HepG2 (cell line): ENCODE results near the gene ARMC2.

Experiments
- BRCA1 ChIP-seq: sonication (generic); formaldehyde crosslinking; IDR thresholded peaks from 2 replicates; pipeline ENCODE4 v1.4.0; 2020; ENCODE audit warnings: missing genetic modification reagents
- KDM2A ChIP-seq: sonication (generic); formaldehyde crosslinking; IDR thresholded peaks from 2 replicates; pipeline ENCODE4 v1.4.0; 2020; ENCODE audit warnings: low read depth, missing genetic modification reagents, borderline replicate concordance
- NR2F1 ChIP-seq, 2 experiments: fragments of 450-650 bp in 1 of 2; formaldehyde crosslinking in 1 of 2; IDR thresholded peaks; 2 replicates each; pipeline versions ENCODE4 v1.5.0 to v1.6.1; 2016 to 2020; ENCODE audit warnings: mild to moderate bottlenecking in 1 of 2, missing compliant biosample characterization in 1 of 2, missing genetic modification reagents in 1 of 2, moderate library complexity in 1 of 2
- RAD51 ChIP-seq: fragments of 450-650 bp; IDR thresholded peaks from 2 replicates; pipeline ENCODE4 v1.6.1; 2016; ENCODE audit warnings: borderline replicate concordance
- SMC3 ChIP-seq: IDR thresholded peaks from 2 replicates; pipeline ENCODE4 v1.6.1; 2011; ENCODE audit warnings: low read length, improper control_type of control experiment
- SRSF4 ChIP-seq: fragments of 200-400 bp; formaldehyde crosslinking; IDR thresholded peaks from one replicate; pipeline ENCODE4 v1.6.1; 2018; ENCODE audit warnings: mild to moderate bottlenecking, low read depth, low read length, moderate library complexity; ENCODE audit not compliant: poor library complexity, severe bottlenecking
- TBP ChIP-seq: sonication (generic); formaldehyde crosslinking; IDR thresholded peaks from 2 replicates; pipeline ENCODE4 v1.5.0; 2020; ENCODE audit warnings: missing genetic modification reagents
- ZFP1 ChIP-seq: IDR thresholded peaks from 2 replicates; pipeline ENCODE4 v1.6.1; 2016
- ZNF121 ChIP-seq: sonication (generic); formaldehyde crosslinking; IDR thresholded peaks from 2 replicates; pipeline ENCODE4 v1.5.0; 2020; ENCODE audit warnings: mild to moderate bottlenecking, missing genetic modification reagents
- TF ChIP-seq, protein P1 (sequence below): sonication (generic); formaldehyde crosslinking; IDR thresholded peaks from 2 replicates; pipeline ENCODE4 v1.5.0; 2020; ENCODE audit warnings: mild to moderate bottlenecking, missing genetic modification reagents, moderate library complexity
- TF ChIP-seq, protein P2 (sequence below): sonication (generic); formaldehyde crosslinking; IDR thresholded peaks from 2 replicates; pipeline ENCODE4 v1.4.0; 2020; ENCODE audit warnings: missing genetic modification reagents
- TF ChIP-seq, protein P3 (sequence below): sonication (generic); formaldehyde crosslinking; IDR thresholded peaks from 2 replicates; pipeline ENCODE4 v1.5.0; 2020; ENCODE audit warnings: missing genetic modification reagents
- TF ChIP-seq, protein P4 (sequence below): sonication (generic); formaldehyde crosslinking; IDR thresholded peaks from 2 replicates; pipeline ENCODE4 v1.5.0; 2020; ENCODE audit warnings: mild to moderate bottlenecking, missing genetic modification reagents, borderline replicate concordance
- TF ChIP-seq, protein P5 (sequence below): sonication (generic); formaldehyde crosslinking; IDR thresholded peaks from 2 replicates; pipeline ENCODE4 v1.5.1; 2020; ENCODE audit warnings: mild to moderate bottlenecking, missing genetic modification reagents, moderate library complexity

DNA sequence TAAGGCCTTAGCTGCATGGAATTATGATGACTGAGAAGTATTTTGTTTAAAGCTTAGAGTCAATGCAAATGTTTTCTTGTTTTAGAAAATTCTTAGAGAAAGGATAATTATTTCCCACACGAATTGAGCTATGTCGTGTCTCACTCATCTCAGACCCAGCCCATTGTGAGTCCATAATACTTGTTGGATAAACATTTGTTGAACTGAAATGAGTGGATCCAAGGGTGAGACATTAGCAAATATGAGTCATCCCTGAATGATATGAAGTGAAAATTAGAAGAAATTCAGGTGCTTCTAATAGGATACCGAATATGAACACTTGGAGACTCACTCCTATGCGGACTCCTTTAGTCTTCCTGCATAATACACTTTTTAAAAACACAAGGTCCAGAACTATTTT is 41.6 kb upstream of the ARMC2 start:
- TF ChIP-seq KDM2A (no peak), SMC3 (no peak), ZFP1 (CRISPR knock-in tag) (no peak), TBP (CRISPR knock-in tag) (no peak), ZNF121 (CRISPR knock-in tag) (no peak), SRSF4 (no peak), BRCA1 (CRISPR knock-in tag) (no peak), RAD51 (no peak), NR2F1 (CRISPR knock-in tag; IDR thresholded peaks at IDR 0.05) (no peak)
- TF ChIP-seq, protein P1, sequence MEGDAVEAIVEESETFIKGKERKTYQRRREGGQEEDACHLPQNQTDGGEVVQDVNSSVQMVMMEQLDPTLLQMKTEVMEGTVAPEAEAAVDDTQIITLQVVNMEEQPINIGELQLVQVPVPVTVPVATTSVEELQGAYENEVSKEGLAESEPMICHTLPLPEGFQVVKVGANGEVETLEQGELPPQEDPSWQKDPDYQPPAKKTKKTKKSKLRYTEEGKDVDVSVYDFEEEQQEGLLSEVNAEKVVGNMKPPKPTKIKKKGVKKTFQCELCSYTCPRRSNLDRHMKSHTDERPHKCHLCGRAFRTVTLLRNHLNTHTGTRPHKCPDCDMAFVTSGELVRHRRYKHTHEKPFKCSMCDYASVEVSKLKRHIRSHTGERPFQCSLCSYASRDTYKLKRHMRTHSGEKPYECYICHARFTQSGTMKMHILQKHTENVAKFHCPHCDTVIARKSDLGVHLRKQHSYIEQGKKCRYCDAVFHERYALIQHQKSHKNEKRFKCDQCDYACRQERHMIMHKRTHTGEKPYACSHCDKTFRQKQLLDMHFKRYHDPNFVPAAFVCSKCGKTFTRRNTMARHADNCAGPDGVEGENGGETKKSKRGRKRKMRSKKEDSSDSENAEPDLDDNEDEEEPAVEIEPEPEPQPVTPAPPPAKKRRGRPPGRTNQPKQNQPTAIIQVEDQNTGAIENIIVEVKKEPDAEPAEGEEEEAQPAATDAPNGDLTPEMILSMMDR: no peak
- TF ChIP-seq, protein P2, sequence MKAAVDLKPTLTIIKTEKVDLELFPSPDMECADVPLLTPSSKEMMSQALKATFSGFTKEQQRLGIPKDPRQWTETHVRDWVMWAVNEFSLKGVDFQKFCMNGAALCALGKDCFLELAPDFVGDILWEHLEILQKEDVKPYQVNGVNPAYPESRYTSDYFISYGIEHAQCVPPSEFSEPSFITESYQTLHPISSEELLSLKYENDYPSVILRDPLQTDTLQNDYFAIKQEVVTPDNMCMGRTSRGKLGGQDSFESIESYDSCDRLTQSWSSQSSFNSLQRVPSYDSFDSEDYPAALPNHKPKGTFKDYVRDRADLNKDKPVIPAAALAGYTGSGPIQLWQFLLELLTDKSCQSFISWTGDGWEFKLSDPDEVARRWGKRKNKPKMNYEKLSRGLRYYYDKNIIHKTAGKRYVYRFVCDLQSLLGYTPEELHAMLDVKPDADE: no peak
- TF ChIP-seq, protein P3, sequence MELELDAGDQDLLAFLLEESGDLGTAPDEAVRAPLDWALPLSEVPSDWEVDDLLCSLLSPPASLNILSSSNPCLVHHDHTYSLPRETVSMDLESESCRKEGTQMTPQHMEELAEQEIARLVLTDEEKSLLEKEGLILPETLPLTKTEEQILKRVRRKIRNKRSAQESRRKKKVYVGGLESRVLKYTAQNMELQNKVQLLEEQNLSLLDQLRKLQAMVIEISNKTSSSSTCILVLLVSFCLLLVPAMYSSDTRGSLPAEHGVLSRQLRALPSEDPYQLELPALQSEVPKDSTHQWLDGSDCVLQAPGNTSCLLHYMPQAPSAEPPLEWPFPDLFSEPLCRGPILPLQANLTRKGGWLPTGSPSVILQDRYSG (CRISPR knock-in tag): no peak
- TF ChIP-seq, protein P4, sequence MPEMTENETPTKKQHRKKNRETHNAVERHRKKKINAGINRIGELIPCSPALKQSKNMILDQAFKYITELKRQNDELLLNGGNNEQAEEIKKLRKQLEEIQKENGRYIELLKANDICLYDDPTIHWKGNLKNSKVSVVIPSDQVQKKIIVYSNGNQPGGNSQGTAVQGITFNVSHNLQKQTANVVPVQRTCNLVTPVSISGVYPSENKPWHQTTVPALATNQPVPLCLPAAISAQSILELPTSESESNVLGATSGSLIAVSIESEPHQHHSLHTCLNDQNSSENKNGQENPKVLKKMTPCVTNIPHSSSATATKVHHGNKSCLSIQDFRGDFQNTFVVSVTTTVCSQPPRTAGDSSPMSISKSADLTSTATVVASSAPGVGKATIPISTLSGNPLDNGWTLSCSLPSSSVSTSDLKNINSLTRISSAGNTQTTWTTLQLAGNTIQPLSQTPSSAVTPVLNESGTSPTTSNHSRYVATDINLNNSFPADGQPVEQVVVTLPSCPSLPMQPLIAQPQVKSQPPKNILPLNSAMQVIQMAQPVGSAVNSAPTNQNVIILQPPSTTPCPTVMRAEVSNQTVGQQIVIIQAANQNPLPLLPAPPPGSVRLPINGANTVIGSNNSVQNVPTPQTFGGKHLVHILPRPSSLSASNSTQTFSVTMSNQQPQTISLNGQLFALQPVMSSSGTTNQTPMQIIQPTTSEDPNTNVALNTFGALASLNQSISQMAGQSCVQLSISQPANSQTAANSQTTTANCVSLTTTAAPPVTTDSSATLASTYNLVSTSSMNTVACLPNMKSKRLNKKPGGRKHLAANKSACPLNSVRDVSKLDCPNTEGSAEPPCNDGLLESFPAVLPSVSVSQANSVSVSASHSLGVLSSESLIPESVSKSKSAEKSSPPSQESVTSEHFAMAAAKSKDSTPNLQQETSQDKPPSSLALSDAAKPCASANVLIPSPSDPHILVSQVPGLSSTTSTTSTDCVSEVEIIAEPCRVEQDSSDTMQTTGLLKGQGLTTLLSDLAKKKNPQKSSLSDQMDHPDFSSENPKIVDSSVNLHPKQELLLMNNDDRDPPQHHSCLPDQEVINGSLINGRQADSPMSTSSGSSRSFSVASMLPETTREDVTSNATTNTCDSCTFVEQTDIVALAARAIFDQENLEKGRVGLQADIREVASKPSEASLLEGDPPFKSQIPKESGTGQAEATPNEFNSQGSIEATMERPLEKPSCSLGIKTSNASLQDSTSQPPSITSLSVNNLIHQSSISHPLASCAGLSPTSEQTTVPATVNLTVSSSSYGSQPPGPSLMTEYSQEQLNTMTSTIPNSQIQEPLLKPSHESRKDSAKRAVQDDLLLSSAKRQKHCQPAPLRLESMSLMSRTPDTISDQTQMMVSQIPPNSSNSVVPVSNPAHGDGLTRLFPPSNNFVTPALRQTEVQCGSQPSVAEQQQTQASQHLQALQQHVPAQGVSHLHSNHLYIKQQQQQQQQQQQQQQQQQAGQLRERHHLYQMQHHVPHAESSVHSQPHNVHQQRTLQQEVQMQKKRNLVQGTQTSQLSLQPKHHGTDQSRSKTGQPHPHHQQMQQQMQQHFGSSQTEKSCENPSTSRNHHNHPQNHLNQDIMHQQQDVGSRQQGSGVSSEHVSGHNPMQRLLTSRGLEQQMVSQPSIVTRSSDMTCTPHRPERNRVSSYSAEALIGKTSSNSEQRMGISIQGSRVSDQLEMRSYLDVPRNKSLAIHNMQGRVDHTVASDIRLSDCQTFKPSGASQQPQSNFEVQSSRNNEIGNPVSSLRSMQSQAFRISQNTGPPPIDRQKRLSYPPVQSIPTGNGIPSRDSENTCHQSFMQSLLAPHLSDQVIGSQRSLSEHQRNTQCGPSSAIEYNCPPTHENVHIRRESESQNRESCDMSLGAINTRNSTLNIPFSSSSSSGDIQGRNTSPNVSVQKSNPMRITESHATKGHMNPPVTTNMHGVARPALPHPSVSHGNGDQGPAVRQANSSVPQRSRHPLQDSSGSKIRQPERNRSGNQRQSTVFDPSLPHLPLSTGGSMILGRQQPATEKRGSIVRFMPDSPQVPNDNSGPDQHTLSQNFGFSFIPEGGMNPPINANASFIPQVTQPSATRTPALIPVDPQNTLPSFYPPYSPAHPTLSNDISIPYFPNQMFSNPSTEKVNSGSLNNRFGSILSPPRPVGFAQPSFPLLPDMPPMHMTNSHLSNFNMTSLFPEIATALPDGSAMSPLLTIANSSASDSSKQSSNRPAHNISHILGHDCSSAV: no peak
- TF ChIP-seq, protein P5, sequence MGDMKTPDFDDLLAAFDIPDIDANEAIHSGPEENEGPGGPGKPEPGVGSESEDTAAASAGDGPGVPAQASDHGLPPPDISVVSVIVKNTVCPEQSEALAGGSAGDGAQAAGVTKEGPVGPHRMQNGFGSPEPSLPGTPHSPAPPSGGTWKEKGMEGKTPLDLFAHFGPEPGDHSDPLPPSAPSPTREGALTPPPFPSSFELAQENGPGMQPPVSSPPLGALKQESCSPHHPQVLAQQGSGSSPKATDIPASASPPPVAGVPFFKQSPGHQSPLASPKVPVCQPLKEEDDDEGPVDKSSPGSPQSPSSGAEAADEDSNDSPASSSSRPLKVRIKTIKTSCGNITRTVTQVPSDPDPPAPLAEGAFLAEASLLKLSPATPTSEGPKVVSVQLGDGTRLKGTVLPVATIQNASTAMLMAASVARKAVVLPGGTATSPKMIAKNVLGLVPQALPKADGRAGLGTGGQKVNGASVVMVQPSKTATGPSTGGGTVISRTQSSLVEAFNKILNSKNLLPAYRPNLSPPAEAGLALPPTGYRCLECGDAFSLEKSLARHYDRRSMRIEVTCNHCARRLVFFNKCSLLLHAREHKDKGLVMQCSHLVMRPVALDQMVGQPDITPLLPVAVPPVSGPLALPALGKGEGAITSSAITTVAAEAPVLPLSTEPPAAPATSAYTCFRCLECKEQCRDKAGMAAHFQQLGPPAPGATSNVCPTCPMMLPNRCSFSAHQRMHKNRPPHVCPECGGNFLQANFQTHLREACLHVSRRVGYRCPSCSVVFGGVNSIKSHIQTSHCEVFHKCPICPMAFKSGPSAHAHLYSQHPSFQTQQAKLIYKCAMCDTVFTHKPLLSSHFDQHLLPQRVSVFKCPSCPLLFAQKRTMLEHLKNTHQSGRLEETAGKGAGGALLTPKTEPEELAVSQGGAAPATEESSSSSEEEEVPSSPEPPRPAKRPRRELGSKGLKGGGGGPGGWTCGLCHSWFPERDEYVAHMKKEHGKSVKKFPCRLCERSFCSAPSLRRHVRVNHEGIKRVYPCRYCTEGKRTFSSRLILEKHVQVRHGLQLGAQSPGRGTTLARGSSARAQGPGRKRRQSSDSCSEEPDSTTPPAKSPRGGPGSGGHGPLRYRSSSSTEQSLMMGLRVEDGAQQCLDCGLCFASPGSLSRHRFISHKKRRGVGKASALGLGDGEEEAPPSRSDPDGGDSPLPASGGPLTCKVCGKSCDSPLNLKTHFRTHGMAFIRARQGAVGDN (CRISPR knock-in tag): no peak
